ENCODE measurements around the gene PFDN1.

GRCh38 chr5:140287801-140288521 lies 14.9 kb downstream of the PFDN1 start:
- TF ChIP-seq CTCF (IDR thresholded peaks at IDR 0.05 in 2 of 3, conservative IDR thresholded peaks at IDR 0.05 in 1 of 3; ENCODE audit: borderline replicate concordance in 1 of 3, insufficient read depth in 1 of 3, low read depth in 2 of 3, low read length in 2 of 3) (no peak), EZH2 (IDR thresholded peaks at IDR 0.05) (no peak), POLR2A (IDR thresholded peaks at IDR 0.05; ENCODE audit: borderline replicate concordance, extremely low read depth, insufficient read depth, insufficient read length) (no peak), ATF3 (IDR thresholded peaks at IDR 0.05) (no peak), FOSL1 (IDR thresholded peaks at IDR 0.05; ENCODE audit: low read depth) (no peak)
- TF ChIP-seq, protein P1, sequence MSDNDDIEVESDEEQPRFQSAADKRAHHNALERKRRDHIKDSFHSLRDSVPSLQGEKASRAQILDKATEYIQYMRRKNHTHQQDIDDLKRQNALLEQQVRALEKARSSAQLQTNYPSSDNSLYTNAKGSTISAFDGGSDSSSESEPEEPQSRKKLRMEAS (IDR thresholded peaks at IDR 0.05): no peak
